GM18951 (cell line): Measurements from ENCODE around the gene IL20RB.

Experiments used
- POLR2A ChIP-seq: IDR thresholded peaks from 4 replicates; pipeline ENCODE4 v1.6.1; 2011; ENCODE audit warnings: mild to moderate bottlenecking; ENCODE audit not compliant: insufficient read length, insufficient read depth; ENCODE audit errors: extremely low read depth
- in situ Hi-C: fragments of 300-500 bp; cut with MboI; formaldehyde crosslinking; loops from one replicate; pipeline ENCODE4 v1.12.0; 2022; ENCODE audit warnings: low sequenced_read_pairs, mixed read lengths, inconsistent platforms; ENCODE audit not compliant: unreplicated experiment

IL20RB gene, protein sequence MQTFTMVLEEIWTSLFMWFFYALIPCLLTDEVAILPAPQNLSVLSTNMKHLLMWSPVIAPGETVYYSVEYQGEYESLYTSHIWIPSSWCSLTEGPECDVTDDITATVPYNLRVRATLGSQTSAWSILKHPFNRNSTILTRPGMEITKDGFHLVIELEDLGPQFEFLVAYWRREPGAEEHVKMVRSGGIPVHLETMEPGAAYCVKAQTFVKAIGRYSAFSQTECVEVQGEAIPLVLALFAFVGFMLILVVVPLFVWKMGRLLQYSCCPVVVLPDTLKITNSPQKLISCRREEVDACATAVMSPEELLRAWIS

GRCh38 chr3:136957751-136958288 lies at the start of gene IL20RB:
IL20RB (plus strand) TSS chr3:136957983; CDS start chr3:136958114, 131 bp downstream.
- TF ChIP-seq POLR2A, result no peak
- in situ Hi-C loops, result no loop called here

- in situ Hi-C loops, result no loop called here
- no peak for TF ChIP-seq POLR2A
Measured at GRCh38 chr3:136908297-136908696, 49.5 kb upstream of the IL20RB start.

GRCh38 chr3:136909187-136909586 lies 48.6 kb upstream of the IL20RB start:
- in situ Hi-C loops, result no loop called here

DNA sequence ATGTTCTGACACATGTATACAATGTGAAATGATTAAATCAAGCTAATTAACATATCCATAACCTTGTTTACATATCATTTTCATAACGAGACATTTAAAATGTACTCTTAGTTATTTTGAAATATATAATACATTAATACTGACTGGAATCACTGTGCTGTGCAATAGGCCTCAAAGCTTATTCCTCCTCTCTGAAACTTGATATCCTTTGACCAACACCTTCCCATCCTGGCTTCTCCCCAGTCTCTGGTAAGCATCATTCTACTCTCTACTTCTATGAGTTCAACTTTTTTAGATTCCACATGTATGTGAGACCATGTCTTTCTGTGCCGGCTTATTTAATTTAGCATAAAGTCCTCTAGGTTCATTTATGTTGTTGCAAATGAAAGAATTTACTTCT lies 47.1 kb upstream of the IL20RB start:
- no peak for TF ChIP-seq POLR2A
- in situ Hi-C loops, result no loop called here

More at GRCh38 chr3:136909187-136909586, 48.6 kb upstream of the IL20RB start:
- no peak for TF ChIP-seq POLR2A

GRCh38 chr3:136913168-136913567 lies 44.6 kb upstream of the IL20RB start:
- TF ChIP-seq POLR2A, result no peak

GRCh38 chr3:136914739-136915138 lies 43.0 kb upstream of the IL20RB start:
- in situ Hi-C loops, result no loop called here
- TF ChIP-seq POLR2A, result no peak

More at GRCh38 chr3:136913168-136913567, 44.6 kb upstream of the IL20RB start:
- in situ Hi-C loops, result no loop called here

DNA sequence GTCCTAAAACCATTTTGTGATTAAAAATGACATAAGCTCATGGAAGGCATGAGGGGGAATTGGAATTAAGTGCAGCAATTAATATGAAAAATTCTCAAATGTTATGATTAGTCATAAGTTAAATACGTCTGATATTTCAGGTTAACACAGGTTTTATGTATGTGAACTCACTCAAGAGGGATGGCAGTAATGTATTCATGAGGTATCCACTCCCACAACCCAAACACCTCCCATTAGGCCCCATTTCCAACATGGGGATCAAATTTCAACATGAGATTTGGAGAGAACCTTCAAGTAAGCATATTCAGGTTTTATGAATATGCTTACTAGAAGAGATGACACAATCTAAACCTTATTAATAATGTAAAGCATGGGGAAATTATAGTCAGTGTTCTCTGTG lies 41.6 kb upstream of the IL20RB start:
- TF ChIP-seq POLR2A, result no peak
- in situ Hi-C loops, result no loop called here

GRCh38 chr3:136919799-136920580 lies 37.8 kb upstream of the IL20RB start:
- TF ChIP-seq POLR2A, result no peak
- in situ Hi-C loops, result no loop called here

DNA sequence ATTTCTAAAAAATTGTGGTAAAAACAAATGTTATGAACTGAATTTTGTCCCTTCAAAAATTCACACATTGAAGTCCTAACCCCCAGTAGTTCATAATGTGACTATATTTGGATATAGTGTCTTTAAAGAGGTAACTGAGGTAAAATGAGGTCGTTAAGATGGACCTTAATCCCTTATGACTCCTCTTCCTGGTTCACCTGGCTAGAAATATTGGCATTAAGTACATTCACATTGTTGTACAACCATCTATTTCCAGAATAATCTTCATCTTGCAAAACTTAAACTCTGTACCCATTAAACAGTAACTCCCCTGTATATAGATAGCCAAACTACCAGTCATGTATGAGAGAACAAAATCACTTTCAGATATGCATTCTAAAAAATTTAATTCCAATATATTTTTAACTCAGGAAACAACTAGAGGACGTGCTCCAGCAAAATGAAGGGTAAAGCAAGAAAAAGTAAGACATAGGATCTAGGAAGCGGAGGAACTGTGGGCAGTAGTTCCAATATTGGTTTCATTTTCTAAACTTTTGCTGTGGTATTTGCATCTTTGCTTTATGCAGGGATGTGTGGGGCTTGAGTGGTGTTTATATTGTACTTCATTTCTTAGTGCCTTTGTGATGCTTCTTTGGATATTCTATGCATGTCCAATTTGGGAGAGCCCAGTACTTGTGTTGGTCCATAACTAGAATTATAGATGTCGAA lies 36.7 kb upstream of the IL20RB start:
- in situ Hi-C loops, result no loop called here
- TF ChIP-seq POLR2A, result no peak

DNA sequence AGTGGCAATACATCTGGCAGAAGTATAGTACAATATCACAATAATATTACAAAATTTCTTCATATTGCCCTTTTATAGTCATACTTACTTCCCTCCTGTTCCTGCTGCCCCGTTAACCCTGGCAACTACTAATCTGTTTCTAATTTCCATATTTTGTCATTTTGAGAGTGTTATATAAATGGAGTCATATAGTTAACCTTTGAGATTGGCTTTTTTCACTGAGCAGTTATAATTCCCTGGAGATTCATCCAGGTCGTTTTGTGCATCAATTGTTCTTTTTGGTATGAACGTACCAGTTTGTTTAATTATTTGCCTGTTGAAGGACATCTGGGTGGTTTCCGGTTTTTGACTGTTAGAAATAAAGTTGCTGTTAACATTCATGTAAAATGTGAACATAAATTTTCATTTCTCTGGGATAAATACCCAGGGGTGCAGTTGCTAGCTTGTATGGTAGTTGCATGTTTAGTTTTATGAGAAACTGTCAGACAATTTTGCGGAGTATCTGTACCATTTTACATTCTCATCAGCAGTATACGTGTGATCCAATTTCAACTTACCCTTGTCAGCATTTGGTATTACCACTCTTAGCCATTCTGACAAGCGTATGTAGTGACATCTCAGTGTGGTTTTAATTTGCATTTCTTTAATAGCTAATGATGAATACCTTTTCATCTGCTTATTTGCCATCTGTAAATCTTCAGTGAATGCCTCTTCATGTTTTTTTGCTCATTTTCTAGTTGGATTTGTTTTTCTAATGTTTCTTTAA lies 32.2 kb upstream of the IL20RB start:
- in situ Hi-C loops, result no loop called here
- no peak for TF ChIP-seq POLR2A

DNA sequence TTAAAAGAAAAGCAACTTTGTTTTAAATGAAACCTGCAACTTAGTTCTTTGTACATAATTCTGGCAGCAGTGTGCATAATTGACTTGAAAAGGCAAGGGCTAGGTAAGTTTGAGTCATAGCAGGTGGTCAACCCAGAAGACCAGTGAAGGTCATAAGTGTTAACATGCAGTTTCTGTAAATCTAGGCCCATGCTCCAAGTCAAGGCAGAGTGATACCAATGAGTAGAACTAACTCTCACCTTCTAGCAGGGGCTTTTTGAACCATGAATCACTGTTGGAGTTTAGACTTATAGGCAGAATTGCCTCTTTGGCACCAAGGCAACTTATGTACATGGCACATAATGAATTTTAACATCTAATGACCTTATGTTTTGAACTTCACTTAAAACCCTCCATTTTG lies 29.5 kb upstream of the IL20RB start:
- in situ Hi-C loops, result no loop called here
- no peak for TF ChIP-seq POLR2A

- in situ Hi-C loops, result no loop called here
- TF ChIP-seq POLR2A, result no peak
Measured at GRCh38 chr3:136929977-136930670, 27.7 kb upstream of the IL20RB start.
